Activated CD8-positive, alpha-beta T cell treated with anti-CD3 and anti-CD28 coated beads for 36 hours (primary cell): ENCODE results near the gene C10orf88. TPM values are rescaled to one million over a fixed set of nuclear protein-coding genes. Genes with fewer than 3 reads are reported as not detected.
A peak's percentile ranks its signal among the peaks of the same experiment; 100 is the strongest.

Source experiments
- ATAC-seq: fragments of 200-7000 bp; cut with Tn5 transposase; one replicate; pipeline ENCODE4 v1.10.0; 2021; ENCODE audit warnings: mild to moderate bottlenecking, moderate library complexity
- CTCF ChIA-PET: fragments of 350-600 bp; sonication (Branson Sonifier 250); formaldehyde crosslinking; loops from one replicate; lab custom pipeline; 2021; ENCODE audit warnings: antibody characterized with exemption; lab: Charles Lee
- POLR2A ChIA-PET: fragments of 350-600 bp; sonication (Branson Sonifier 250); formaldehyde crosslinking; loops from one replicate; lab custom pipeline; 2021; ENCODE audit warnings: antibody characterized with exemption; lab: Charles Lee
- DNase-seq: peaks from one replicate; pipeline ENCODE4 v3.0.0-alpha.2; 2020
- H3K27ac Mint-ChIP-seq: one replicate; pipeline ENCODE4 v1.8.0; 2021; ENCODE audit warnings: mild to moderate bottlenecking, mixed read lengths
- H3K27me3 Mint-ChIP-seq: one replicate; pipeline ENCODE4 v1.8.0; 2021; ENCODE audit warnings: mixed read lengths
- H3K36me3 Mint-ChIP-seq: one replicate; pipeline ENCODE4 v1.8.0; 2021; ENCODE audit warnings: low read depth, mixed read lengths
- H3K4me1 Mint-ChIP-seq: one replicate; pipeline ENCODE4 v1.8.0; 2021; ENCODE audit warnings: low read depth, mixed read lengths
- H3K4me3 Mint-ChIP-seq: one replicate; pipeline ENCODE4 v1.8.0; 2021; ENCODE audit warnings: mild to moderate bottlenecking, moderate library complexity, mixed read lengths
- H3K9me3 Mint-ChIP-seq: one replicate; pipeline ENCODE4 v1.8.0; 2021; ENCODE audit warnings: mixed read lengths
- intact Hi-C: fragments of 100-400 bp; cut with micrococcal nuclease; formaldehyde crosslinking; loops from one replicate; pipeline ENCODE4 v1.10.0; 2022
- total RNA-seq, 2 experiments: library from RNA; stranded (reverse); gene quantifications; one replicate each; pipeline ENCODE4 v1.2.3, GENCODE V29; 2021
- TF ChIP-seq, protein P1 (sequence below): fragments of 200-600 bp; IDR thresholded peaks from one replicate; pipeline ENCODE4 v1.8.0; 2022; ENCODE audit warnings: antibody characterized with exemption, mild to moderate bottlenecking

Gene C10orf88
- total RNA-seq, 2 experiments from 2014 or later = 6.3 to 9.1 TPM

DNA sequence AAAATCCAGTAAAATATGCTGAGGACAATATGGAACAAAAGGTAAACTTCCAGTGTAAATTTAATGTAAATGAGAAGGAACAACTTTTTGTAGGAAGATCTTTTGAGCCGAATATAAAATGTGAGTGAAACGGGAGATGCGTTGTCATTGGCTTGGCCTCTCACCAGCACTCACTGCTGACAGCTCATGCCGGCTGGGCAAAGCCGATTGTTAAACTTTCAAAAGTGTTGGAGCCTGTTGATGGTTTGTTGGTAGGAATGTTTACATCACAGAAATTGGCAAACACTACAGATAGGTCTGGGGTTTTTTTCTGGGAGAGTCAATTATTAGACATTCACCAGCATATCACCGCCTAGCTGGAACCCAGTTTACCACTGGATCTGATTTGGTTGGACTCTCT, 32.3 kb upstream of the C10orf88 start:
- H3K36me3 Mint-ChIP-seq = peaks cover 7% of the 10 kb centered on the region
- H3K27me3 Mint-ChIP-seq = no peaks in the 10 kb centered on the region
- ATAC-seq = no peak
- H3K27ac Mint-ChIP-seq = no peak overlapping the region
- H3K9me3 Mint-ChIP-seq = no peaks in the 10 kb centered on the region
- peaks cover 5% of the 10 kb centered on the region for H3K4me1 Mint-ChIP-seq
- H3K4me3 Mint-ChIP-seq = no peak overlapping the region
- TF ChIP-seq, protein P1, sequence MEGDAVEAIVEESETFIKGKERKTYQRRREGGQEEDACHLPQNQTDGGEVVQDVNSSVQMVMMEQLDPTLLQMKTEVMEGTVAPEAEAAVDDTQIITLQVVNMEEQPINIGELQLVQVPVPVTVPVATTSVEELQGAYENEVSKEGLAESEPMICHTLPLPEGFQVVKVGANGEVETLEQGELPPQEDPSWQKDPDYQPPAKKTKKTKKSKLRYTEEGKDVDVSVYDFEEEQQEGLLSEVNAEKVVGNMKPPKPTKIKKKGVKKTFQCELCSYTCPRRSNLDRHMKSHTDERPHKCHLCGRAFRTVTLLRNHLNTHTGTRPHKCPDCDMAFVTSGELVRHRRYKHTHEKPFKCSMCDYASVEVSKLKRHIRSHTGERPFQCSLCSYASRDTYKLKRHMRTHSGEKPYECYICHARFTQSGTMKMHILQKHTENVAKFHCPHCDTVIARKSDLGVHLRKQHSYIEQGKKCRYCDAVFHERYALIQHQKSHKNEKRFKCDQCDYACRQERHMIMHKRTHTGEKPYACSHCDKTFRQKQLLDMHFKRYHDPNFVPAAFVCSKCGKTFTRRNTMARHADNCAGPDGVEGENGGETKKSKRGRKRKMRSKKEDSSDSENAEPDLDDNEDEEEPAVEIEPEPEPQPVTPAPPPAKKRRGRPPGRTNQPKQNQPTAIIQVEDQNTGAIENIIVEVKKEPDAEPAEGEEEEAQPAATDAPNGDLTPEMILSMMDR = no peak
- POLR2A ChIA-PET = no interaction called here
- no peak for DNase-seq
- CTCF ChIA-PET = no interaction called here
- intact Hi-C loops = no loop called here

DNA sequence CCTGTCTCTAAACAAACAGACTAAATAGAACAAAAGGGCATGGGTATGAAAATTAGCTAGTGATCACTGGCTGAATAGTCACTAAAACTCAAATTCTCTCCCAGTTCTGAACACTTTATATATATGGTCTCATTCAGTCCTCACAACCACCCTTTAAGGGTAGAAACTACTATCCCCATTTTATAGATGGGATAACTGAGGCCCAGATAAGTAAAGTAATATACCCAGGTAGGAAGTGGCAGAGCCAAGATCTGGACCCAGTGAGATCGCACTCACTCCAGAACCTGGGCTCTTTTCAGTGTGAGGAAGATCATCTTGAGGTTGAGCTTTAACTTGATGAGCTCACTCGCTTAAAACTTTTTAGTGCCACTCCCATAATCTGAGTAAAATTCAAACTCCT, 30.7 kb upstream of the C10orf88 start:
- DNase-seq (no peak), ATAC-seq (no peak)
- Mint-ChIP-seq H3K27me3 (no peaks in the 10 kb centered on the region), H3K27ac (no peak overlapping the region), H3K4me3 (no peak overlapping the region), H3K4me1 (peaks cover 16% of the 10 kb centered on the region), H3K9me3 (no peaks in the 10 kb centered on the region), H3K36me3 (peaks cover 4% of the 10 kb centered on the region)
- ChIA-PET POLR2A (interaction anchor here (0.6 to 6.2 kb wide), 4 partner anchors 11 to 531 kb away, joined by 3 to 38 read pairs (median 3); partner anchors contain the start of genes ACADSB and IKZF5), CTCF (interaction anchor here (0.9 to 1.7 kb wide), 2 partner anchors 23 to 26 kb away, joined by 3 to 4 read pairs; no protein-coding TSS in a partner anchor)
- intact Hi-C loops = no loop called here
- TF ChIP-seq, protein P1 = no peak

DNA sequence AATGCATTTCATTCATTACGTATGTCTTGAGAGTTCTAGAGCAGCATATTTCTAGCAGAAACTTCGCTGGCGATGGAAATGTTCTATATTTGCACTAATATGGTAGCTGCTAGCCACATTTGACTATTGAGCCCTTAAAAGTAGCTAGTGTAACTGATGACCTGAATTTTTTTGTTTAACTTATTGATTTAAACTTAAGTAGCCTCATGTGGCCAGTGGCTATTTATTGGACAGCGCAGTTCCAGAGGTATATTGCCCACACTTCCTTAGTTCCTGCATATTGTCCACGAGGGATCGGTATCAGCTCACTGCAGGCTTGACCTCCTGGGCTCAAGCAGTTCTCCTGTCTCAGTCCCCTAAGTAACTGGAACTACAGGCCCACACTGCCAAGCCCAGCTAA, 29.9 kb upstream of the C10orf88 start:
- peaks cover 4% of the 10 kb centered on the region for H3K36me3 Mint-ChIP-seq
- no peak overlapping the region for H3K4me3 Mint-ChIP-seq
- ChIA-PET POLR2A (interaction anchor here (1.3 to 6.2 kb wide), 2 partner anchors 21 to 24 kb away, joined by 3 to 38 read pairs; partner anchors contain the start of genes ACADSB and IKZF5), CTCF (interaction anchor here (1.0 to 5.0 kb wide), 2 partner anchors 15 to 24 kb away, joined by 4 to 24 read pairs; no protein-coding TSS in a partner anchor)
- H3K4me1 Mint-ChIP-seq = peaks cover 16% of the 10 kb centered on the region
- ATAC-seq (no peak), DNase-seq (no peak)
- no peaks in the 10 kb centered on the region for H3K27me3 Mint-ChIP-seq
- H3K9me3 Mint-ChIP-seq = no peaks in the 10 kb centered on the region
- TF ChIP-seq, protein P1 = no peak
- H3K27ac Mint-ChIP-seq = no peak overlapping the region
- intact Hi-C loops = no loop called here

DNA sequence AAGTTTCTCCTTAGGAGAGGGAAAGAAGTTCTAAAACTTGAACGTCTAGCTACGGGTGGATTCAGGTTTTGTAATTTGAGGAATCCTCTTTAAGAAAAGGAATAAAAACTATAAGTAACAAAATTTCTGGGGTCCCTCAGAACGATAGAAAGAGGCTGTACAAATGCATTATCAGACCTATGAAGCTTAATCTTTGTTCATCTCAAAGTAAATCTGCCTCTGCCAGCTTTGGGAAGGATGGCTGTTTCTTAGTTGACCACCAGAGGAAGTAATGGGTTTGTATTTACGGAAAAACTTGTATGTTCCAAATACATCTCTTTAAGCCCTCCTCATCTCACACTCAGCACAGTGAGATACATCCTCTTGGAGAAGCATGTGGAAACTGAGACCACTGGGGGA, 27.0 kb upstream of the C10orf88 start:
- no peaks in the 10 kb centered on the region for H3K36me3 Mint-ChIP-seq
- CTCF ChIA-PET = interaction anchor here (0.8 to 5.0 kb wide), 11 partner anchors 9 to 153 kb away, joined by 3 to 30 read pairs (median 4); partner anchors contain the start of genes ACADSB, C10orf88 and IKZF5
- H3K27me3 Mint-ChIP-seq = no peaks in the 10 kb centered on the region
- intact Hi-C loops = no loop called here
- peak overlapping the region; percentile 75 for H3K4me3 Mint-ChIP-seq
- peak overlapping the region; percentile 96 for H3K27ac Mint-ChIP-seq
- DNase-seq (peak; percentile 11), ATAC-seq (no peak)
- H3K4me1 Mint-ChIP-seq = peaks cover 16% of the 10 kb centered on the region
- no peaks in the 10 kb centered on the region for H3K9me3 Mint-ChIP-seq
- POLR2A ChIA-PET = interaction anchor here (0.6 to 6.2 kb wide), 8 partner anchors 8 to 41 kb away, joined by 3 to 38 read pairs (median 6); partner anchors contain the start of genes ACADSB, C10orf88 and IKZF5
- TF ChIP-seq, protein P1 = peak; percentile 47
